ENCODE measurements around the gene AKR7A2.

Gene AKR7A2

GRCh38 chr1:19311931-19312781, at the start of gene AKR7A2, which contains the start of gene SLC66A1:
Gene AKR7A2, minus strand, starts transcription at chr1:19312144. Its CDS starts 20 bp downstream, at chr1:19312124.
Gene SLC66A1, plus strand, starts transcription at chr1:19312326. Its CDS starts 5,352 bp downstream, at chr1:19317678.
- DNase-seq = peak; percentile 69

GRCh38 chr1:19360843-19361610, 49.1 kb upstream of the AKR7A2 start:
- DNase-seq = no peak

GRCh38 chr1:19360432-19360831, 48.5 kb upstream of the AKR7A2 start:
- DNase-seq = no peak

- no peak for DNase-seq
Observed at GRCh38 chr1:19360016-19360415, 48.1 kb upstream of the AKR7A2 start.

GRCh38 chr1:19359357-19359756, 47.4 kb upstream of the AKR7A2 start:
- DNase-seq = no peak

GRCh38 chr1:19358710-19359109, 46.8 kb upstream of the AKR7A2 start:
- DNase-seq = no peak

- DNase-seq = no peak
Observed at GRCh38 chr1:19357299-19357986, 45.5 kb upstream of the AKR7A2 start.

- DNase-seq = no peak
Observed at GRCh38 chr1:19356266-19356665, 44.3 kb upstream of the AKR7A2 start.

- DNase-seq = no peak
Observed at GRCh38 chr1:19354531-19354981, 42.6 kb upstream of the AKR7A2 start.

- no peak for DNase-seq
Observed at GRCh38 chr1:19353596-19353995, 41.7 kb upstream of the AKR7A2 start.

- DNase-seq = no peak
Observed at GRCh38 chr1:19352839-19353238, 40.9 kb upstream of the AKR7A2 start.

- DNase-seq = no peak
Observed at GRCh38 chr1:19351873-19352272, 39.9 kb upstream of the AKR7A2 start.

GRCh38 chr1:19350566-19350965, 38.6 kb upstream of the AKR7A2 start:
- no peak for DNase-seq

GRCh38 chr1:19349999-19350398, 38.1 kb upstream of the AKR7A2 start:
- no peak for DNase-seq

- DNase-seq = no peak
Observed at GRCh38 chr1:19348441-19349198, 36.7 kb upstream of the AKR7A2 start.

- no peak for DNase-seq
Observed at GRCh38 chr1:19347533-19348172, 35.7 kb upstream of the AKR7A2 start.

- no peak for DNase-seq
Observed at GRCh38 chr1:19346026-19346425, 34.1 kb upstream of the AKR7A2 start.

GRCh38 chr1:19345391-19345790, 33.4 kb upstream of the AKR7A2 start:
- DNase-seq = no peak

- no peak for DNase-seq
Observed at GRCh38 chr1:19344831-19345230, 32.9 kb upstream of the AKR7A2 start.

GRCh38 chr1:19344372-19344810, 32.4 kb upstream of the AKR7A2 start:
- DNase-seq = no peak

GRCh38 chr1:19343617-19344350, 31.8 kb upstream of the AKR7A2 start:
- DNase-seq = no peak

Data from NCI-H526 treated with DMSO at 0.1 percent for 48 hours (cell line).